HG03520 (cell line): ENCODE measurements around the gene AHSP.
"Not testable (repeated sequence)": the region's sequence is repeated elsewhere in the genome, so short reads cannot be mapped to it uniquely, and the experiment has no call there.

Source experiments
- ATAC-seq: cut with Tn5 transposase; IDR thresholded peaks from one replicate; pipeline ENCODE4 v1.9.1; 2021; ENCODE audit warnings: mild to moderate bottlenecking, moderate library complexity; ENCODE audit not compliant: unreplicated experiment

AHSP gene

GRCh38 chr16:31529937-31530312 is 2.2 kb downstream of the AHSP start:
- ATAC-seq: no peak

GRCh38 chr16:31530405-31530804 is 2.7 kb downstream of the AHSP start:
- no peak for ATAC-seq

- ATAC-seq: no peak
Measured at GRCh38 chr16:31531096-31531495, 3.4 kb downstream of the AHSP start.

GRCh38 chr16:31532120-31532519 is 4.4 kb downstream of the AHSP start:
- ATAC-seq: no peak

GRCh38 chr16:31532896-31533295 is 5.2 kb downstream of the AHSP start:
- no peak for ATAC-seq

- no peak for ATAC-seq
Measured at GRCh38 chr16:31535737-31536136, 8.0 kb downstream of the AHSP start.

GRCh38 chr16:31536804-31537361 is 9.2 kb downstream of the AHSP start:
- ATAC-seq: no peak

- ATAC-seq: no peak
Measured at GRCh38 chr16:31537362-31538242, 9.9 kb downstream of the AHSP start.

GRCh38 chr16:31538243-31538598 is 10.5 kb downstream of the AHSP start:
- ATAC-seq: not testable (repeated sequence)

- not testable (repeated sequence) for ATAC-seq
Measured at GRCh38 chr16:31539762-31540161, 12.1 kb downstream of the AHSP start.

- no peak for ATAC-seq
Measured at GRCh38 chr16:31542763-31543162, 15.1 kb downstream of the AHSP start.

GRCh38 chr16:31561426-31562233 is 33.9 kb downstream of the AHSP start:
- no peak for ATAC-seq

- ATAC-seq: no peak
Measured at GRCh38 chr16:31568577-31569359, 41.1 kb downstream of the AHSP start.

- ATAC-seq: no peak
Measured at GRCh38 chr16:31569360-31569717, 41.6 kb downstream of the AHSP start.

GRCh38 chr16:31572821-31573220 is 45.1 kb downstream of the AHSP start:
- no peak for ATAC-seq

GRCh38 chr16:31574159-31574558 is 46.5 kb downstream of the AHSP start:
- ATAC-seq: not testable (repeated sequence)

- ATAC-seq: no peak
Measured at GRCh38 chr16:31577411-31577810, 49.7 kb downstream of the AHSP start.
